IMR-90 (cell line): ENCODE results near the gene MADCAM1. TPM values are rescaled to one million over a fixed set of nuclear protein-coding genes. Genes with fewer than 3 reads are reported as not detected.
A peak's percentile ranks its signal among the peaks of the same experiment; 100 is the strongest.

Experiments used
- ATAC-seq: fragments of 200-7000 bp; cut with Tn5 transposase; 2 replicates; pipeline ENCODE4 v1.9.1; 2020; ENCODE audit warnings: low read depth, mild to moderate bottlenecking, moderate library complexity
- BruUV-seq: library from RNA; stranded (reverse); fragments of 400-500 nt; replicated peaks from 2 replicates; lab custom pipeline; 2021; lab: Mats Ljungman, UMichigan
- CTCF ChIA-PET: fragments of 300-600 bp; formaldehyde crosslinking; extraction: SDS; loops from one replicate; lab custom pipeline; 2021; ENCODE audit warnings: antibody characterized with exemption; lab: Yijun Ruan, JAX
- POLR2A ChIA-PET: fragments of 300-600 bp; sonication (Branson Sonifier 250); formaldehyde crosslinking; loops from one replicate; lab custom pipeline; 2022; ENCODE audit warnings: antibody characterized with exemption; ENCODE audit not compliant: unreplicated experiment; lab: Charles Lee
- DNase-seq: peaks from one replicate; pipeline ENCODE4 v3.0.0; 2013
- H2AFZ ChIP-seq: replicated peaks from 2 replicates; pipeline ENCODE3; 2013; ENCODE audit warnings: low read length, mild to moderate bottlenecking; ENCODE audit not compliant: poor library complexity
- H2AK5ac ChIP-seq: 2 replicates; pipeline ENCODE4 v1.6.1; 2013; ENCODE audit warnings: low read depth, low read length, inconsistent platforms
- H2AK9ac ChIP-seq: replicated peaks from 2 replicates; pipeline ENCODE3; 2013; ENCODE audit warnings: mild to moderate bottlenecking, low read depth, low read length, moderate library complexity; ENCODE audit not compliant: poor library complexity
- H2BK120ac ChIP-seq: 2 replicates; pipeline ENCODE4 v1.6.1; 2013; ENCODE audit warnings: low read depth, low read length, inconsistent platforms
- H2BK15ac ChIP-seq: 3 replicates; pipeline ENCODE4 v1.6.1; 2013; ENCODE audit warnings: low read depth, low read length, inconsistent platforms
- H2BK20ac ChIP-seq: 2 replicates; pipeline ENCODE4 v1.6.1; 2013; ENCODE audit warnings: low read depth, mild to moderate bottlenecking, inconsistent platforms, low read length, moderate library complexity
- H2BK5ac ChIP-seq: 2 replicates; pipeline ENCODE4 v1.6.1; 2013; ENCODE audit warnings: mild to moderate bottlenecking, low read depth, low read length, inconsistent platforms; ENCODE audit not compliant: poor library complexity, severe bottlenecking
- H3K14ac ChIP-seq: replicated peaks from 2 replicates; pipeline ENCODE4 v1.6.1; 2013; ENCODE audit warnings: low read depth, low read length, inconsistent platforms
- H3K18ac ChIP-seq: 2 replicates; pipeline ENCODE4 v1.6.1; 2013; ENCODE audit warnings: low read depth, low read length, control low read depth
- H3K23ac ChIP-seq: 2 replicates; pipeline ENCODE4 v1.6.1; 2013; ENCODE audit warnings: low read depth, low read length, inconsistent platforms
- H3K27ac ChIP-seq: 2 replicates; pipeline ENCODE4 v1.5.1; 2013; ENCODE audit warnings: mild to moderate bottlenecking, control low read depth, low read length; ENCODE audit not compliant: insufficient read depth
- H3K27me3 ChIP-seq: 2 replicates; pipeline ENCODE4 v1.6.1; 2013; ENCODE audit warnings: low read length; ENCODE audit not compliant: control insufficient read depth, insufficient read depth
- H3K36me3 ChIP-seq: 2 replicates; pipeline ENCODE4 v1.6.1; 2013; ENCODE audit warnings: low read length, mixed read lengths; ENCODE audit not compliant: control insufficient read depth, insufficient read depth
- H3K4ac ChIP-seq: 2 replicates; pipeline ENCODE4 v1.6.1; 2013; ENCODE audit warnings: low read depth, low read length, inconsistent platforms
- H3K4me1 ChIP-seq: 2 replicates; pipeline ENCODE4 v1.6.1; 2013; ENCODE audit warnings: low read length, mixed read lengths; ENCODE audit not compliant: control insufficient read depth, insufficient read depth
- H3K4me2 ChIP-seq: 2 replicates; pipeline ENCODE4 v1.6.1; 2013; ENCODE audit warnings: low read depth, mild to moderate bottlenecking, control low read depth, low read length, moderate library complexity
- H3K4me3 ChIP-seq: 2 replicates; pipeline ENCODE4 v1.5.1; 2013; ENCODE audit warnings: low read depth, mild to moderate bottlenecking, control low read depth, low read length, moderate library complexity; ENCODE audit not compliant: insufficient read depth
- H3K56ac ChIP-seq: 2 replicates; pipeline ENCODE4 v1.6.1; 2013; ENCODE audit warnings: low read length, inconsistent platforms; ENCODE audit not compliant: insufficient read depth; ENCODE audit errors: extremely low read depth
- H3K79me1 ChIP-seq, 2 experiments: 2 replicates each; pipeline ENCODE4 v1.6.1; 2013; ENCODE audit warnings: low read length in 2 of 2, inconsistent platforms in 1 of 2, low read depth in 1 of 2
- H3K9ac ChIP-seq: 2 replicates; pipeline ENCODE4 v1.6.1; 2013; ENCODE audit warnings: low read depth, low read length, control low read depth
- H3K9me1 ChIP-seq: 2 replicates; pipeline ENCODE4 v1.6.1; 2013; ENCODE audit warnings: low read length, inconsistent platforms; ENCODE audit not compliant: insufficient read depth
- H3K9me3 ChIP-seq: 2 replicates; pipeline ENCODE4 v1.6.1; 2013; ENCODE audit warnings: low read length; ENCODE audit not compliant: control insufficient read depth, insufficient read depth
- H4K20me1 ChIP-seq: 2 replicates; pipeline ENCODE4 v1.6.1; 2013; ENCODE audit warnings: low read length, inconsistent platforms; ENCODE audit not compliant: insufficient read depth
- H4K5ac ChIP-seq: 2 replicates; pipeline ENCODE4 v1.6.1; 2013; ENCODE audit warnings: mild to moderate bottlenecking, low read depth, low read length, control low read depth
- H4K8ac ChIP-seq, 2 experiments: 2 replicates each; pipeline ENCODE4 v1.6.1; 2013; ENCODE audit warnings: low read depth in 2 of 2, low read length in 2 of 2, control low read depth in 1 of 2, inconsistent platforms in 1 of 2
- H4K91ac ChIP-seq: 2 replicates; pipeline ENCODE4 v1.6.1; 2013; ENCODE audit warnings: low read depth, low read length, inconsistent platforms; ENCODE audit not compliant: insufficient read depth
- BHLHE40 ChIP-seq: fragments of 150-350 bp; IDR thresholded peaks from 2 replicates; pipeline ENCODE4 v1.6.1; 2016; ENCODE audit warnings: mild to moderate bottlenecking, low read depth, low read length
- CEBPB ChIP-seq: IDR thresholded peaks from 2 replicates; pipeline ENCODE4 v1.6.1; 2012; ENCODE audit warnings: low read depth, low read length, improper control_type of control experiment
- CHD1 ChIP-seq: IDR thresholded peaks from 2 replicates; pipeline ENCODE4 v1.6.1; 2012; ENCODE audit warnings: low read depth, low read length, improper control_type of control experiment
- CTCF ChIP-seq: conservative IDR thresholded peaks from 2 replicates; pipeline ENCODE4 v1.5.1; 2012; ENCODE audit warnings: mild to moderate bottlenecking, low read depth, low read length, improper control_type of control experiment
- ELK1 ChIP-seq: fragments of 150-350 bp; IDR thresholded peaks from 2 replicates; pipeline ENCODE4 v1.6.1; 2016; ENCODE audit warnings: low read depth, mild to moderate bottlenecking, low read length, moderate library complexity, borderline replicate concordance
- FOS ChIP-seq: fragments of 150-350 bp; IDR thresholded peaks from 2 replicates; pipeline ENCODE4 v1.6.1; 2016; ENCODE audit warnings: low read depth, low read length
- MAZ ChIP-seq: IDR thresholded peaks from 2 replicates; pipeline ENCODE4 v1.6.1; 2012; ENCODE audit warnings: low read depth, mild to moderate bottlenecking, low read length, improper control_type of control experiment, moderate library complexity, borderline replicate concordance
- MXI1 ChIP-seq: IDR thresholded peaks from 2 replicates; pipeline ENCODE4 v1.6.1; 2012; ENCODE audit warnings: low read depth, mild to moderate bottlenecking, low read length, moderate library complexity, borderline replicate concordance
- NFE2L2 ChIP-seq: fragments of 150-350 bp; IDR thresholded peaks from 2 replicates; pipeline ENCODE4 v1.6.1; 2016; ENCODE audit warnings: low read depth, mild to moderate bottlenecking, low read length
- POLR2A ChIP-seq: IDR thresholded peaks from 2 replicates; pipeline ENCODE4 v1.6.1; 2012; ENCODE audit warnings: mild to moderate bottlenecking, low read depth, low read length
- RCOR1 ChIP-seq: IDR thresholded peaks from 2 replicates; pipeline ENCODE4 v1.6.1; 2012; ENCODE audit warnings: mild to moderate bottlenecking, low read length, improper control_type of control experiment; ENCODE audit not compliant: insufficient replicate concordance
- RFX5 ChIP-seq: IDR thresholded peaks from 2 replicates; pipeline ENCODE4 v1.8.0; 2012; ENCODE audit warnings: low read depth, mild to moderate bottlenecking, low read length, moderate library complexity
- SMC3 ChIP-seq: fragments of 150-350 bp; IDR thresholded peaks from 2 replicates; pipeline ENCODE4 v1.6.1; 2016; ENCODE audit warnings: low read depth, mild to moderate bottlenecking, antibody characterized with exemption, low read length, moderate library complexity
- USF2 ChIP-seq: fragments of 150-350 bp; IDR thresholded peaks from 2 replicates; pipeline ENCODE4 v1.6.1; 2017; ENCODE audit warnings: mild to moderate bottlenecking, antibody characterized with exemption, low read length, low read depth
- WGBS, 2 experiments: methylation state at CpG; one replicate each; pipeline versions ENCODE4 v1.1.5 to v1.1.7; 2013; ENCODE audit warnings: missing lambda C conversion rate in 2 of 2; ENCODE audit not compliant: insufficient read length in 1 of 2; ENCODE audit errors: extremely low coverage in 2 of 2; 5-methylcytosine and 5-hydroxymethylcytosine counted together
- dilution Hi-C: fragments of 300-500 bp; cut with HindIII; formaldehyde crosslinking; loops from one replicate; pipeline ENCODE4 v1.14.3; 2018; ENCODE audit warnings: low sequenced_read_pairs; ENCODE audit not compliant: unreplicated experiment
- in situ Hi-C: fragments of 300-500 bp; cut with MboI; formaldehyde crosslinking; loops from 3 replicates; pipeline ENCODE4 v1.14.3; 2019; ENCODE audit warnings: low sequenced_read_pairs, inconsistent platforms, mixed read lengths
- intact Hi-C: fragments of 100-400 bp; cut with micrococcal nuclease; formaldehyde crosslinking; loops from 2 replicates; pipeline ENCODE4 v1.10.0; 2022
- polyA plus RNA-seq, 3 experiments: library from polyadenylated mRNA; depleted of rRNA; stranded (reverse); fragments of >200 nt; gene quantifications; 2 replicates each; pipeline ENCODE4 v1.2.3, GENCODE V29; 2012; ENCODE audit warnings: low replicate concordance in 1 of 3
- total RNA-seq: library from RNA; depleted of rRNA; stranded (reverse); fragments of >200 nt; gene quantifications from 2 replicates; pipeline ENCODE4 v1.2.3, GENCODE V29; 2012

The MADCAM1 gene
- total and polyA plus RNA-seq, 2 of the 4 experiments (the other 2 are of a cell fraction), result 0.24 TPM; not detected in 1

GRCh38 chr19:536031-536880 is 40.0 kb downstream of the MADCAM1 start:
- H3K9me3 ChIP-seq, result no peaks in the 10 kb centered on the region
- CTCF ChIA-PET, result no interaction called here
- no peak overlapping the region for H3K18ac ChIP-seq
- DNase-seq (no peak), ATAC-seq (no peak)
- no peak overlapping the region for H4K5ac ChIP-seq
- H3K4me3 ChIP-seq, result no peak overlapping the region
- no peak overlapping the region for H2BK120ac ChIP-seq
- POLR2A ChIA-PET, result no interaction called here
- dilution Hi-C loops, result no loop called here
- no peak overlapping the region for H2BK5ac ChIP-seq
- H3K14ac ChIP-seq, result no peak overlapping the region
- intact Hi-C loops, result no loop called here
- TF ChIP-seq FOS, result no peak
- TF ChIP-seq NFE2L2, result no peak
- no peak for TF ChIP-seq CHD1
- TF ChIP-seq RFX5, result no peak
- no peak for TF ChIP-seq MAZ
- no peak for TF ChIP-seq POLR2A
- no peak for TF ChIP-seq USF2
- TF ChIP-seq CEBPB, result no peak
- no peak for TF ChIP-seq ELK1
- TF ChIP-seq CTCF, result no peak
- no peak for TF ChIP-seq RCOR1
- no peak for TF ChIP-seq MXI1
- no peak for TF ChIP-seq BHLHE40
- TF ChIP-seq SMC3, result no peak
- H4K91ac ChIP-seq, result no peak overlapping the region
- no peaks in the 10 kb centered on the region for H3K27me3 ChIP-seq
- no peak overlapping the region for H3K4me2 ChIP-seq
- no peak overlapping the region for H2AK5ac ChIP-seq
- no peak overlapping the region for H4K8ac ChIP-seq
- no peak overlapping the region for H2BK20ac ChIP-seq
- no peaks in the 10 kb centered on the region for H3K9me1 ChIP-seq
- H3K56ac ChIP-seq, result no peak overlapping the region
- H3K4ac ChIP-seq, result no peak overlapping the region
- in situ Hi-C loops, result no loop called here
- no peak overlapping the region for H2BK15ac ChIP-seq
- 91% methylated on average over 35 of the region's 55 CpGs; no CpG with 5 or more reads in 1 of the 2 experiments for WGBS, 2 experiments
- H3K9ac ChIP-seq, result no peak overlapping the region
- H3K4me1 ChIP-seq, result peaks cover 8% of the 10 kb centered on the region
- H4K20me1 ChIP-seq, result peaks cover 52% of the 10 kb centered on the region
- H2AK9ac ChIP-seq, result peak overlapping the region; percentile 28
- H3K79me1 ChIP-seq, result peaks cover 11 to 51% of the 10 kb centered on the region in 2 experiments
- H2AFZ ChIP-seq, result no peak overlapping the region
- H3K36me3 ChIP-seq, result peaks cover 40% of the 10 kb centered on the region
- H3K23ac ChIP-seq, result no peak overlapping the region
- no peak overlapping the region for H3K27ac ChIP-seq
- BruUV-seq, result no TSS peak
